Keratinocyte (primary cell): ENCODE results near the gene CACNA1B. TPM values are rescaled to one million over a fixed set of nuclear protein-coding genes. Genes with fewer than 3 reads are reported as not detected.
"Not testable (repeated sequence)": the region's sequence is repeated elsewhere in the genome, so short reads cannot be mapped to it uniquely, and the experiment has no call there.

Experiments
- DNase-seq: peaks from one replicate; pipeline ENCODE4 v3.0.0-alpha.2; 2011; ENCODE audit warnings: low read depth, missing footprints, low spot score
- FAIRE-seq: peaks from 2 replicates; lab custom pipeline; 2011; peaks lifted over from hg19 to GRCh38; lab: Jason Lieb, UNC
- H2AFZ ChIP-seq: 2 replicates; pipeline ENCODE4 v1.6.0; 2012; ENCODE audit warnings: low read length, control low read depth, inconsistent platforms; ENCODE audit not compliant: control insufficient read depth
- H3K27ac ChIP-seq: 2 replicates; pipeline ENCODE4 v1.5.1; 2011; ENCODE audit warnings: low read length; ENCODE audit not compliant: control insufficient read depth, insufficient read depth
- H3K27me3 ChIP-seq: 3 replicates; pipeline ENCODE4 v1.6.0; 2011; ENCODE audit warnings: low read length; ENCODE audit not compliant: control insufficient read depth, insufficient read depth; ENCODE audit errors: extremely low read depth
- H3K36me3 ChIP-seq, 2 experiments: 2 replicates in 1 of 2; 3 replicates in 1 of 2; pipeline ENCODE4 v1.5.1; 2011; ENCODE audit warnings: low read length in 2 of 2, mild to moderate bottlenecking in 1 of 2; ENCODE audit not compliant: control insufficient read depth in 2 of 2, insufficient read depth in 2 of 2; ENCODE audit errors: extremely low read depth in 1 of 2
- H3K4me1 ChIP-seq: 3 replicates; pipeline ENCODE4 v1.5.1; 2011; ENCODE audit warnings: low read length; ENCODE audit not compliant: control insufficient read depth, insufficient read depth; ENCODE audit errors: extremely low read depth
- H3K4me2 ChIP-seq: 3 replicates; pipeline ENCODE4 v1.6.0; 2011; ENCODE audit warnings: low read depth, low read length; ENCODE audit not compliant: control insufficient read depth, insufficient read depth; ENCODE audit errors: extremely low read depth
- H3K4me3 ChIP-seq, 3 experiments: fragments of 200-600 bp in 1 of 3; sonication (generic) in 1 of 3; 2 replicates in 2 of 3; 3 replicates in 1 of 3; pipeline ENCODE4 v1.5.1; 2011 to 2016; ENCODE audit warnings: low read length in 3 of 3, mild to moderate bottlenecking in 3 of 3, control low read depth in 2 of 3, inconsistent platforms in 1 of 3, low read depth in 1 of 3, mixed read lengths in 1 of 3, mixed run types in 1 of 3, moderate library complexity in 1 of 3; ENCODE audit not compliant: control insufficient read depth in 2 of 3, insufficient read depth in 2 of 3; ENCODE audit errors: extremely low read depth in 1 of 3
- H3K79me2 ChIP-seq: 2 replicates; pipeline ENCODE4 v1.6.0; 2012; ENCODE audit warnings: low read length; ENCODE audit not compliant: control insufficient read depth, insufficient read depth
- H3K9ac ChIP-seq: 3 replicates; pipeline ENCODE4 v1.6.0; 2011; ENCODE audit warnings: low read length; ENCODE audit not compliant: control insufficient read depth, insufficient read depth; ENCODE audit errors: extremely low read depth
- H3K9me1 ChIP-seq: 3 replicates; pipeline ENCODE4 v1.6.0; 2011; ENCODE audit warnings: low read length; ENCODE audit not compliant: control insufficient read depth, insufficient read depth; ENCODE audit errors: extremely low read depth
- H3K9me3 ChIP-seq: 2 replicates; pipeline ENCODE4 v1.5.1; 2012; ENCODE audit warnings: low read depth, low read length; ENCODE audit not compliant: control insufficient read depth
- H4K20me1 ChIP-seq: 3 replicates; pipeline ENCODE4 v1.6.0; 2011; ENCODE audit warnings: low read length; ENCODE audit not compliant: control insufficient read depth, insufficient read depth; ENCODE audit errors: extremely low read depth
- CTCF ChIP-seq, 3 experiments: IDR thresholded peaks in 1 of 3; conservative IDR thresholded peaks in 1 of 3; optimal IDR thresholded peaks in 1 of 3; 2 replicates in 2 of 3; 3 replicates in 1 of 3; pipeline versions ENCODE3 to v1.5.1; 2011; ENCODE audit warnings: low read length in 3 of 3, mild to moderate bottlenecking in 3 of 3, moderate library complexity in 2 of 3, control low read depth in 1 of 3, inconsistent platforms in 1 of 3; ENCODE audit not compliant: insufficient read depth in 2 of 3; ENCODE audit errors: extremely low read depth in 1 of 3
- EZH2 ChIP-seq: IDR thresholded peaks from one replicate; pipeline ENCODE4 v1.6.1; 2012; ENCODE audit warnings: inconsistent platforms, mild to moderate bottlenecking, low read length, moderate library complexity
- dilution Hi-C: fragments of 300-500 bp; cut with MboI; formaldehyde crosslinking; loops from one replicate; pipeline ENCODE4 v1.7.0; 2020; ENCODE audit warnings: low sequenced_read_pairs; ENCODE audit not compliant: extremely low pct_ligation_motif_present
- polyA plus RNA-seq, 5 experiments: library from polyadenylated mRNA; depleted of rRNA in 3 of 5; stranded (reverse) in 3 of 5; stranded (forward) in 1 of 5; unstranded in 1 of 5; fragments of >200 nt; gene quantifications; 1 replicate in 1 of 5; 2 replicates in 3 of 5; 3 replicates in 1 of 5; pipeline versions ENCODE4 v1.2.1 to v1.2.3, GENCODE V29; 2011 to 2012; ENCODE audit warnings: missing spikeins in 2 of 5, low read depth in 1 of 5, low replicate concordance in 1 of 5

Gene CACNA1B
- polyA plus RNA-seq, 1 donor (not counting 4 experiments of a cell fraction or from before 2014, with no cell fraction given) = 0.01 TPM

- peaks cover 5% of the 10 kb centered on the region for H3K27me3 ChIP-seq
- H3K79me2 ChIP-seq = no peaks in the 10 kb centered on the region
- TF ChIP-seq CTCF (optimal IDR thresholded peaks at IDR 0.05 in 1 of 3, IDR thresholded peaks at IDR 0.05 in 1 of 3, conservative IDR thresholded peaks at IDR 0.05 in 1 of 3; ENCODE audit: extremely low read depth in 1 of 3, insufficient read depth in 2 of 3, low read length in 3 of 3) = no peak
- TF ChIP-seq EZH2 = no peak
- H2AFZ ChIP-seq = no peak overlapping the region
- no peaks in the 10 kb centered on the region for H4K20me1 ChIP-seq
- no peak for FAIRE-seq
- H3K4me3 ChIP-seq = no peak overlapping the region
- DNase-seq = no peak
- no peak overlapping the region for H3K27ac ChIP-seq
- dilution Hi-C loops = no loop called here
- no peaks in the 10 kb centered on the region for H3K9me1 ChIP-seq
- no peaks in the 10 kb centered on the region for H3K36me3 ChIP-seq
- no peak overlapping the region for H3K9ac ChIP-seq
- no peaks in the 10 kb centered on the region for H3K9me3 ChIP-seq
- H3K4me1 ChIP-seq = no peaks in the 10 kb centered on the region
- H3K4me2 ChIP-seq = no peak overlapping the region
Observed at GRCh38 chr9:137882506-137882821, 4.9 kb downstream of the CACNA1B start.

- FAIRE-seq, dilution Hi-C loops, H3K36me3 ChIP-seq, H2AFZ ChIP-seq, H4K20me1 ChIP-seq, DNase-seq, H3K27me3 ChIP-seq, H3K4me2 ChIP-seq, H3K79me2 ChIP-seq, H3K9ac ChIP-seq, H3K4me1 ChIP-seq, H3K27ac ChIP-seq, H3K9me3 ChIP-seq, H3K9me1 ChIP-seq, H3K4me3 ChIP-seq: not testable (repeated sequence)
Observed at GRCh38 chr9:137883977-137884376, 6.4 kb downstream of the CACNA1B start.

- dilution Hi-C loops, H3K9me3 ChIP-seq, H2AFZ ChIP-seq, FAIRE-seq, H3K4me2 ChIP-seq, H3K36me3 ChIP-seq, H3K27me3 ChIP-seq, DNase-seq, H3K9me1 ChIP-seq, H3K4me3 ChIP-seq, H3K27ac ChIP-seq, H4K20me1 ChIP-seq, H3K4me1 ChIP-seq, H3K9ac ChIP-seq, H3K79me2 ChIP-seq: not testable (repeated sequence)
Observed at GRCh38 chr9:137884547-137884946, 7.0 kb downstream of the CACNA1B start.

- H2AFZ ChIP-seq, DNase-seq, H4K20me1 ChIP-seq, H3K9me3 ChIP-seq, dilution Hi-C loops, FAIRE-seq, H3K36me3 ChIP-seq, H3K4me2 ChIP-seq, H3K9ac ChIP-seq, H3K27ac ChIP-seq, H3K27me3 ChIP-seq, H3K4me3 ChIP-seq, H3K79me2 ChIP-seq, H3K4me1 ChIP-seq, H3K9me1 ChIP-seq: not testable (repeated sequence)
Observed at GRCh38 chr9:137885121-137885520, 7.5 kb downstream of the CACNA1B start.
